Measurements from ENCODE around the gene PDZD4.

DNA sequence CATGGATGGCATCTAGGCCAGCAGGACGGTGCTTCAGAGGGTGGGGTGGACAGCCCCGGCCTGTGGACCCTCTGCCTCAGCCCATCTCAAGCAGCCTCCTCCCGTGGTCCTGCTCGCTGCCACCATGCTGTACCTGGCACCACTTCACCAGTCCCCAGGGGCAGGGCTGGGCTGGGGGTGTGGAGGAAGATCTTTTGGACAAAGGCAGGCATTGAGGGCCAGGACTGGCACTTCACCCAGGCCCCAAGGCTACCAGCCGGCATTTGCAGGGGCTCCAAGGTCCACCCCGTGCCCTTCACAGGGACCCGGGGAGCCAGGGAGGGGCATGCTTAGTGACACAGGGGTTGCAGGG lies 65.6 kb downstream of the PDZD4 start:
- TF ChIP-seq TARDBP (IDR thresholded peaks at IDR 0.05), result no peak
- TF ChIP-seq L3MBTL2 (conservative IDR thresholded peaks at IDR 0.05), result no peak
- no peak for TF ChIP-seq SP1 (IDR thresholded peaks at IDR 0.05)
- TF ChIP-seq BHLHE40 (IDR thresholded peaks at IDR 0.05; ENCODE audit: borderline replicate concordance), result no peak
